Choroid plexus epithelial cell (primary cell): ENCODE results near the gene MOCS1.

Source experiments
- DNase-seq: peaks from one replicate; pipeline ENCODE4 v3.0.0-alpha.2; 2010; ENCODE audit warnings: low read depth
- H3K4me3 ChIP-seq: 2 replicates; pipeline ENCODE4 v1.5.1; 2011; ENCODE audit warnings: low read depth, mild to moderate bottlenecking, control low read depth, low read length, moderate library complexity
- CTCF ChIP-seq: conservative IDR thresholded peaks from 2 replicates; pipeline ENCODE4 v1.5.1; 2011; ENCODE audit warnings: low read depth, mild to moderate bottlenecking, control low read depth, inconsistent platforms, low read length, moderate library complexity

Gene MOCS1

GRCh38 chr6:39925191-39925930 is 8.9 kb downstream of the MOCS1 start:
- TF ChIP-seq CTCF, result no peak
- no peak overlapping the region for H3K4me3 ChIP-seq
- no peak for DNase-seq

GRCh38 chr6:39924283-39924682 is 10.0 kb downstream of the MOCS1 start:
- no peak overlapping the region for H3K4me3 ChIP-seq
- no peak for TF ChIP-seq CTCF
- no peak for DNase-seq

- no peak overlapping the region for H3K4me3 ChIP-seq
- DNase-seq, result no peak
- no peak for TF ChIP-seq CTCF
Measured at GRCh38 chr6:39923861-39924260, 10.4 kb downstream of the MOCS1 start.

GRCh38 chr6:39923394-39923793 is 10.9 kb downstream of the MOCS1 start:
- no peak for DNase-seq
- TF ChIP-seq CTCF, result no peak
- H3K4me3 ChIP-seq, result no peak overlapping the region

GRCh38 chr6:39922821-39923220 is 11.4 kb downstream of the MOCS1 start:
- TF ChIP-seq CTCF, result no peak

GRCh38 chr6:39920157-39920556 is 14.1 kb downstream of the MOCS1 start:
- TF ChIP-seq CTCF, result no peak
- DNase-seq, result no peak
- no peak overlapping the region for H3K4me3 ChIP-seq

More at GRCh38 chr6:39922821-39923220, 11.4 kb downstream of the MOCS1 start:
- no peak for DNase-seq
- H3K4me3 ChIP-seq, result no peak overlapping the region

- H3K4me3 ChIP-seq, result no peak overlapping the region
- TF ChIP-seq CTCF, result no peak
- DNase-seq, result no peak
Measured at GRCh38 chr6:39918831-39919230, 15.4 kb downstream of the MOCS1 start.
